ENCODE results near the gene KRTAP29-1. TPM values are rescaled to one million over a fixed set of nuclear protein-coding genes. Genes with fewer than 3 reads are reported as not detected.
"Not testable (repeated sequence)": the region's sequence is repeated elsewhere in the genome, so short reads cannot be mapped to it uniquely, and the experiment has no call there.

The KRTAP29-1 gene
- total RNA-seq, 1 donor from 2014 or later, result not detected

GRCh38 chr17:41304091-41304490, 1.4 kb upstream of the KRTAP29-1 start:
- Mint-ChIP-seq H3K4me1 (ENCODE audit: low read depth) (peaks cover 15% of the 10 kb centered on the region), H3K27me3 (ENCODE audit: low read depth) (peaks cover 2% of the 10 kb centered on the region)

GRCh38 chr17:41302981-41303380, 330 bp upstream of the KRTAP29-1 start:
- intact Hi-C loops (cut with micrococcal nuclease), result no loop called here
- DNase-seq (ENCODE audit: low spot score), result no peak
- Mint-ChIP-seq H3K4me3 (ENCODE audit: low read depth) (no peak overlapping the region), H3K27ac (no peak overlapping the region), H3K4me1 (ENCODE audit: low read depth) (peaks cover 4% of the 10 kb centered on the region), H3K36me3 (ENCODE audit: low read depth) (no peaks in the 10 kb centered on the region), H3K9me3 (no peaks in the 10 kb centered on the region), H3K27me3 (ENCODE audit: low read depth) (peaks cover 2% of the 10 kb centered on the region)

More at GRCh38 chr17:41304091-41304490, 1.4 kb upstream of the KRTAP29-1 start:
- intact Hi-C loops (cut with micrococcal nuclease), result no loop called here
- H3K9me3 Mint-ChIP-seq, result no peaks in the 10 kb centered on the region
- H3K36me3 Mint-ChIP-seq (ENCODE audit: low read depth), result no peaks in the 10 kb centered on the region
- DNase-seq (ENCODE audit: low spot score), result no peak
- no peak overlapping the region for H3K4me3 Mint-ChIP-seq (ENCODE audit: low read depth)
- no peak overlapping the region for H3K27ac Mint-ChIP-seq

- no peak overlapping the region for H3K27ac Mint-ChIP-seq
- peaks cover 2% of the 10 kb centered on the region for H3K27me3 Mint-ChIP-seq (ENCODE audit: low read depth)
- intact Hi-C loops (cut with micrococcal nuclease), result no loop called here
- DNase-seq (ENCODE audit: low spot score), result no peak
- no peaks in the 10 kb centered on the region for H3K4me1 Mint-ChIP-seq (ENCODE audit: low read depth)
- no peaks in the 10 kb centered on the region for H3K36me3 Mint-ChIP-seq (ENCODE audit: low read depth)
- no peak overlapping the region for H3K4me3 Mint-ChIP-seq (ENCODE audit: low read depth)
- no peaks in the 10 kb centered on the region for H3K9me3 Mint-ChIP-seq
Observed at GRCh38 chr17:41301204-41301790, 1.4 kb downstream of the KRTAP29-1 start.

GRCh38 chr17:41298458-41299135, 4.1 kb downstream of the KRTAP29-1 start:
- Mint-ChIP-seq H3K9me3 (no peaks in the 10 kb centered on the region), H3K27me3 (ENCODE audit: low read depth) (peaks cover 3% of the 10 kb centered on the region), H3K27ac (no peak overlapping the region), H3K4me3 (ENCODE audit: low read depth) (no peak overlapping the region), H3K4me1 (ENCODE audit: low read depth) (no peaks in the 10 kb centered on the region), H3K36me3 (ENCODE audit: low read depth) (no peaks in the 10 kb centered on the region)
- intact Hi-C loops (cut with micrococcal nuclease), result no loop called here
- DNase-seq (ENCODE audit: low spot score), result no peak

- DNase-seq (ENCODE audit: low spot score), result no peak
- Mint-ChIP-seq H3K27ac (no peak overlapping the region), H3K9me3 (no peaks in the 10 kb centered on the region), H3K4me3 (ENCODE audit: low read depth) (no peak overlapping the region), H3K36me3 (ENCODE audit: low read depth) (no peaks in the 10 kb centered on the region), H3K27me3 (ENCODE audit: low read depth) (peaks cover 6% of the 10 kb centered on the region), H3K4me1 (ENCODE audit: low read depth) (no peaks in the 10 kb centered on the region)
- intact Hi-C loops (cut with micrococcal nuclease), result no loop called here
Observed at GRCh38 chr17:41296846-41297245, 5.8 kb downstream of the KRTAP29-1 start.

GRCh38 chr17:41294016-41294415, 8.6 kb downstream of the KRTAP29-1 start:
- DNase-seq (ENCODE audit: low spot score), result no peak
- no peaks in the 10 kb centered on the region for H3K9me3 Mint-ChIP-seq
- intact Hi-C loops (cut with micrococcal nuclease), result no loop called here
- H3K27me3 Mint-ChIP-seq (ENCODE audit: low read depth), result peaks cover 4% of the 10 kb centered on the region
- no peaks in the 10 kb centered on the region for H3K4me1 Mint-ChIP-seq (ENCODE audit: low read depth)
- no peak overlapping the region for H3K27ac Mint-ChIP-seq
- H3K36me3 Mint-ChIP-seq (ENCODE audit: low read depth), result no peaks in the 10 kb centered on the region
- no peak overlapping the region for H3K4me3 Mint-ChIP-seq (ENCODE audit: low read depth)

GRCh38 chr17:41287050-41287449, 15.6 kb downstream of the KRTAP29-1 start:
- H3K36me3 Mint-ChIP-seq (ENCODE audit: low read depth), result no peaks in the 10 kb centered on the region
- intact Hi-C loops (cut with micrococcal nuclease), result no loop called here
- H3K27ac Mint-ChIP-seq, result no peak overlapping the region
- H3K4me3 Mint-ChIP-seq (ENCODE audit: low read depth), result no peak overlapping the region
- no peak for DNase-seq (ENCODE audit: low spot score)
- H3K27me3 Mint-ChIP-seq (ENCODE audit: low read depth), result peaks cover 5% of the 10 kb centered on the region
- H3K9me3 Mint-ChIP-seq, result no peaks in the 10 kb centered on the region
- no peaks in the 10 kb centered on the region for H3K4me1 Mint-ChIP-seq (ENCODE audit: low read depth)

- intact Hi-C loops (cut with micrococcal nuclease), result no loop called here
- no peaks in the 10 kb centered on the region for H3K36me3 Mint-ChIP-seq (ENCODE audit: low read depth)
- no peaks in the 10 kb centered on the region for H3K9me3 Mint-ChIP-seq
- H3K4me3 Mint-ChIP-seq (ENCODE audit: low read depth), result no peak overlapping the region
- no peak overlapping the region for H3K27ac Mint-ChIP-seq
- no peak for DNase-seq (ENCODE audit: low spot score)
- H3K27me3 Mint-ChIP-seq (ENCODE audit: low read depth), result peaks cover 5% of the 10 kb centered on the region
- H3K4me1 Mint-ChIP-seq (ENCODE audit: low read depth), result no peaks in the 10 kb centered on the region
Observed at GRCh38 chr17:41284546-41284945, 18.1 kb downstream of the KRTAP29-1 start.

- Mint-ChIP-seq H3K4me3 (ENCODE audit: low read depth) (no peak overlapping the region), H3K27me3 (ENCODE audit: low read depth) (peaks cover 7% of the 10 kb centered on the region), H3K27ac (no peak overlapping the region), H3K36me3 (ENCODE audit: low read depth) (no peaks in the 10 kb centered on the region), H3K4me1 (ENCODE audit: low read depth) (no peaks in the 10 kb centered on the region), H3K9me3 (no peaks in the 10 kb centered on the region)
- no peak for DNase-seq (ENCODE audit: low spot score)
- intact Hi-C loops (cut with micrococcal nuclease), result no loop called here
Observed at GRCh38 chr17:41284043-41284442, 18.6 kb downstream of the KRTAP29-1 start.

GRCh38 chr17:41278176-41278955, 24.3 kb downstream of the KRTAP29-1 start:
- Mint-ChIP-seq H3K4me3 (ENCODE audit: low read depth) (no peak overlapping the region), H3K4me1 (ENCODE audit: low read depth) (no peaks in the 10 kb centered on the region), H3K9me3 (no peaks in the 10 kb centered on the region), H3K36me3 (ENCODE audit: low read depth) (no peaks in the 10 kb centered on the region), H3K27ac (no peak overlapping the region), H3K27me3 (ENCODE audit: low read depth) (peaks cover 8% of the 10 kb centered on the region)
- intact Hi-C loops (cut with micrococcal nuclease), result no loop called here
- DNase-seq (ENCODE audit: low spot score), result no peak

- H3K27me3 Mint-ChIP-seq (ENCODE audit: low read depth); DNase-seq (ENCODE audit: low spot score); H3K27ac Mint-ChIP-seq; intact Hi-C loops (cut with micrococcal nuclease); H3K4me1 Mint-ChIP-seq (ENCODE audit: low read depth); H3K36me3 Mint-ChIP-seq (ENCODE audit: low read depth); H3K4me3 Mint-ChIP-seq (ENCODE audit: low read depth); H3K9me3 Mint-ChIP-seq: not testable (repeated sequence)
Observed at GRCh38 chr17:41275648-41276190, 26.9 kb downstream of the KRTAP29-1 start, which contains the start of gene KRTAP9-7. Gene KRTAP9-7 (plus strand): TSS chr17:41275698. CDS start chr17:41275698, 0 bp downstream.

GRCh38 chr17:41271858-41272257, 30.8 kb downstream of the KRTAP29-1 start:
- H3K4me3 Mint-ChIP-seq (ENCODE audit: low read depth), result no peak overlapping the region
- H3K27ac Mint-ChIP-seq, result no peak overlapping the region
- no peaks in the 10 kb centered on the region for H3K36me3 Mint-ChIP-seq (ENCODE audit: low read depth)
- no peaks in the 10 kb centered on the region for H3K27me3 Mint-ChIP-seq (ENCODE audit: low read depth)
- intact Hi-C loops (cut with micrococcal nuclease), result no loop called here
- no peaks in the 10 kb centered on the region for H3K4me1 Mint-ChIP-seq (ENCODE audit: low read depth)
- H3K9me3 Mint-ChIP-seq, result no peaks in the 10 kb centered on the region
- DNase-seq (ENCODE audit: low spot score), result no peak

GRCh38 chr17:41271323-41271722, 31.3 kb downstream of the KRTAP29-1 start:
- H3K4me3 Mint-ChIP-seq (ENCODE audit: low read depth); DNase-seq (ENCODE audit: low spot score); H3K4me1 Mint-ChIP-seq (ENCODE audit: low read depth); H3K9me3 Mint-ChIP-seq; H3K27me3 Mint-ChIP-seq (ENCODE audit: low read depth); H3K36me3 Mint-ChIP-seq (ENCODE audit: low read depth); H3K27ac Mint-ChIP-seq; intact Hi-C loops (cut with micrococcal nuclease): not testable (repeated sequence)
